ENCODE results near the gene ACTN4. TPM values are rescaled to one million over a fixed set of nuclear protein-coding genes. Genes with fewer than 3 reads are reported as not detected.

The ACTN4 gene
- total and polyA plus RNA-seq, 2 experiments from 2014 or later: 68.9 to 427 TPM

GRCh38 chr19:38725469-38726283 lies 78.2 kb downstream of the ACTN4 start:
- DNase-seq (ENCODE audit: low spot score) (no peak), ATAC-seq (no peak)
- Mint-ChIP-seq H3K4me1 (peaks cover 11% of the 10 kb centered on the region), H3K9me3 (no peaks in the 10 kb centered on the region), H3K27ac (no peak overlapping the region), H3K36me3 (ENCODE audit: low read depth) (peaks cover 72% of the 10 kb centered on the region), H3K27me3 (ENCODE audit: insufficient read depth, low read depth, poor library complexity) (peaks cover 19% of the 10 kb centered on the region), H3K4me3 (no peak overlapping the region)
- TF ChIP-seq ZNF114 (CRISPR knock-in tag; IDR thresholded peaks at IDR 0.05) (no peak), POLR2AphosphoS5 (IDR thresholded peaks at IDR 0.05; ENCODE audit: low read depth) (no peak), STAT1 (IDR thresholded peaks at IDR 0.05; ENCODE audit: unreplicated experiment) (no peak), CREB1 (CRISPR knock-in tag; IDR thresholded peaks at IDR 0.05; ENCODE audit: low read depth) (no peak), JUNB (IDR thresholded peaks at IDR 0.05; ENCODE audit: unreplicated experiment) (no peak), ZNF331 (CRISPR knock-in tag; IDR thresholded peaks at IDR 0.05; ENCODE audit: low read depth) (no peak), NANOG (IDR thresholded peaks at IDR 0.05; ENCODE audit: borderline replicate concordance) (no peak), REST (IDR thresholded peaks at IDR 0.05; ENCODE audit: unreplicated experiment) (no peak), ZNF462 (CRISPR knock-in tag; IDR thresholded peaks at IDR 0.05) (no peak), EZH2phosphoT487 (IDR thresholded peaks at IDR 0.05; ENCODE audit: unreplicated experiment) (no peak), CTCF (conservative IDR thresholded peaks at IDR 0.05; ENCODE audit: low read depth in 2 of 2) (no peak)
- Histone ChIP-seq H3K4me3 (no peak overlapping the region), H3F3A (replicated peaks; ENCODE audit: low read depth) (peaks cover 23% of the 10 kb centered on the region; the same call in 1 of the 2 replicates), H3K79me2 (replicated peaks; ENCODE audit: insufficient read depth) (no peaks in the 10 kb centered on the region), H4K20me1 (replicated peaks; ENCODE audit: insufficient read depth) (peaks cover 9% of the 10 kb centered on the region), H2AFZ (no peak overlapping the region), H3K9me2 (ENCODE audit: insufficient read depth) (no peaks in the 10 kb centered on the region), H3K27me3 (ENCODE audit: insufficient read depth) (no peaks in the 10 kb centered on the region), H3K27ac (ENCODE audit: low read depth) (no peak overlapping the region), H3K36me3 (ENCODE audit: insufficient read depth) (peaks cover 32% of the 10 kb centered on the region), H3K4me2 (no peak overlapping the region), H3K4me1 (ENCODE audit: insufficient read depth) (no peaks in the 10 kb centered on the region; the same call in 1 of the 2 replicates)

All from GM23338 (cell line).